Activated CD4-positive, alpha-beta T cell treated with anti-CD3 and anti-CD28 coated beads, Interleukin-2, amount 50 U/mL, for 1 hour (primary cell): ENCODE results near the gene KDM3B.
A peak's percentile ranks its signal among the peaks of the same experiment; 100 is the strongest.
"Not testable (repeated sequence)": the region's sequence is repeated elsewhere in the genome, so short reads cannot be mapped to it uniquely, and the experiment has no call there.

Source experiments
- DNase-seq: peaks from one replicate; pipeline ENCODE4 v3.0.0-alpha.2; 2020

The KDM3B gene

GRCh38 chr5:138349852-138350562 is 2.5 kb upstream of the KDM3B start:
- DNase-seq: no peak

GRCh38 chr5:138350563-138350890 is 2.0 kb upstream of the KDM3B start:
- no peak for DNase-seq

- no peak for DNase-seq
These were observed 1.4 kb upstream of the KDM3B start for GRCh38 chr5:138351056-138351455.

GRCh38 chr5:138351517-138351916 is 968 bp upstream of the KDM3B start:
- DNase-seq: no peak

GRCh38 chr5:138352722-138353559 is 456 bp downstream of the KDM3B start:
- peak; percentile 73 for DNase-seq

GRCh38 chr5:138353560-138354080 is 1.1 kb downstream of the KDM3B start:
- peak; percentile 20 for DNase-seq

GRCh38 chr5:138354387-138354786 is 1.9 kb downstream of the KDM3B start:
- DNase-seq: no peak

GRCh38 chr5:138354926-138355378 is 2.5 kb downstream of the KDM3B start:
- DNase-seq: peak; percentile 40

- no peak for DNase-seq
These were observed 7.1 kb downstream of the KDM3B start for GRCh38 chr5:138359621-138360020.

GRCh38 chr5:138360941-138361452 is 8.5 kb downstream of the KDM3B start:
- no peak for DNase-seq

GRCh38 chr5:138364576-138364975 is 12.1 kb downstream of the KDM3B start:
- no peak for DNase-seq

GRCh38 chr5:138366632-138367382 is 14.3 kb downstream of the KDM3B start:
- DNase-seq: no peak

GRCh38 chr5:138369261-138369660 is 16.8 kb downstream of the KDM3B start:
- DNase-seq: no peak

- no peak for DNase-seq
These were observed 17.2 kb downstream of the KDM3B start for GRCh38 chr5:138369706-138370105.

GRCh38 chr5:138370537-138370936 is 18.1 kb downstream of the KDM3B start:
- no peak for DNase-seq

GRCh38 chr5:138371454-138371853 is 19.0 kb downstream of the KDM3B start:
- no peak for DNase-seq

GRCh38 chr5:138372225-138372624 is 19.7 kb downstream of the KDM3B start:
- DNase-seq: no peak

GRCh38 chr5:138372653-138373052 is 20.2 kb downstream of the KDM3B start:
- DNase-seq: no peak

GRCh38 chr5:138382347-138382746 is 29.9 kb downstream of the KDM3B start:
- DNase-seq: no peak

GRCh38 chr5:138385660-138386059 is 33.2 kb downstream of the KDM3B start:
- no peak for DNase-seq

GRCh38 chr5:138386290-138386689 is 33.8 kb downstream of the KDM3B start:
- DNase-seq: no peak

- no peak for DNase-seq
These were observed 36.8 kb downstream of the KDM3B start for GRCh38 chr5:138389332-138389731.

GRCh38 chr5:138389911-138390310 is 37.4 kb downstream of the KDM3B start:
- not testable (repeated sequence) for DNase-seq
